Fibroblast of peridontal ligament (primary cell): Measurements from ENCODE around the gene DDI2.

Experiments used
- DNase-seq: peaks from one replicate; pipeline ENCODE4 v3.0.0-alpha.2; 2010; ENCODE audit errors: extremely low read depth

The DDI2 gene

GRCh38 chr1:15702722-15703550 lies 85.7 kb downstream of the DDI2 start:
- DNase-seq = no peak

GRCh38 chr1:15703562-15703961 lies 86.3 kb downstream of the DDI2 start:
- DNase-seq = peak; percentile 95

GRCh38 chr1:15704526-15705183 lies 87.4 kb downstream of the DDI2 start:
- no peak for DNase-seq

- no peak for DNase-seq
These were observed 87.9 kb downstream of the DDI2 start for GRCh38 chr1:15705184-15705566.

GRCh38 chr1:15706751-15707150 lies 89.5 kb downstream of the DDI2 start:
- DNase-seq = no peak

- DNase-seq = no peak
These were observed 90.1 kb downstream of the DDI2 start for GRCh38 chr1:15707239-15707925.

GRCh38 chr1:15708486-15709137 lies 91.4 kb downstream of the DDI2 start:
- no peak for DNase-seq

- DNase-seq = no peak
These were observed 92.0 kb downstream of the DDI2 start for GRCh38 chr1:15709226-15709625.

- no peak for DNase-seq
These were observed 94.9 kb downstream of the DDI2 start for GRCh38 chr1:15712168-15712567.

GRCh38 chr1:15714406-15715136 lies 97.3 kb downstream of the DDI2 start:
- DNase-seq = peak; percentile 76

GRCh38 chr1:15717418-15718125 lies 100.3 kb downstream of the DDI2 start:
- no peak for DNase-seq

GRCh38 chr1:15718199-15718601 lies 100.9 kb downstream of the DDI2 start:
- DNase-seq = no peak
